ENCODE results near the gene ADAM15.

GRCh38 chr1:155044812-155045657, 6.1 kb upstream of the ADAM15 start:
- TF ChIP-seq CTCF (IDR thresholded peaks at IDR 0.05 in 4 of 5, conservative IDR thresholded peaks at IDR 0.05 in 1 of 5) = peak; percentile 77 to 85 (median 82)
- no peak for TF ChIP-seq POLR2A (IDR thresholded peaks at IDR 0.05)
